HepG2 (cell line): ENCODE data around the gene ATIC. TPM values are rescaled to one million over a fixed set of nuclear protein-coding genes. Genes with fewer than 3 reads are reported as not detected.

Experiments
- ATAC-seq: fragments of 200-7000 bp; cut with Tn5 transposase; 3 replicates; pipeline ENCODE4 v1.9.1; 2020; ENCODE audit warnings: mild to moderate bottlenecking, moderate library complexity
- BruUV-seq: library from RNA; stranded (reverse); fragments of 400-500 nt; replicated peaks from 2 replicates; lab custom pipeline; 2021; lab: Mats Ljungman, UMichigan
- CTCF ChIA-PET: fragments of 300-600 bp; formaldehyde crosslinking; extraction: SDS; loops from one replicate; lab custom pipeline; 2021; ENCODE audit warnings: low total read pairs, inconsistent platforms, low intra/inter-chr PET ratio; lab: Yijun Ruan, JAX
- POLR2A ChIA-PET: fragments of 350-600 bp; sonication (Branson Sonifier 250); formaldehyde crosslinking; loops from one replicate; lab custom pipeline; 2020; ENCODE audit warnings: antibody characterized with exemption, inconsistent platforms; lab: Yijun Ruan, JAX
- DNase-seq: peaks from one replicate; pipeline ENCODE4 v3.0.0-alpha.2; 2015; ENCODE audit warnings: low spot score
- FAIRE-seq: peaks from 3 replicates; lab custom pipeline; 2011; peaks lifted over from hg19 to GRCh38; lab: Jason Lieb, UNC
- H2AFZ ChIP-seq: one replicate; pipeline ENCODE4 v1.6.1; 2011; ENCODE audit warnings: low read length, inconsistent platforms
- H3K27ac ChIP-seq: fragments of 300-600 bp; 3 replicates; pipeline ENCODE4 v1.8.0; 2011; ENCODE audit warnings: mixed run types, mild to moderate bottlenecking, mixed read lengths, low read length, inconsistent platforms; ENCODE audit not compliant: insufficient read depth; ENCODE audit errors: extremely low read length
- H3K27me3 ChIP-seq, 2 experiments: fragments of 200-600 bp in 1 of 2; 2 replicates in 1 of 2; 3 replicates in 1 of 2; pipeline versions ENCODE4 v1.6.0 to v1.8.0; 2011; ENCODE audit warnings: low read length in 2 of 2, mild to moderate bottlenecking in 2 of 2, moderate library complexity in 2 of 2, inconsistent platforms in 1 of 2; ENCODE audit not compliant: insufficient read depth in 2 of 2, control insufficient read depth in 1 of 2
- H3K36me3 ChIP-seq, 2 experiments: fragments of 200-600 bp in 1 of 2; replicated peaks in 1 of 2; 2 replicates in 1 of 2; 3 replicates in 1 of 2; pipeline versions ENCODE4 v1.5.1 to v1.8.0; 2011; ENCODE audit warnings: low read length in 2 of 2, inconsistent platforms in 1 of 2; ENCODE audit not compliant: insufficient read depth in 2 of 2, control insufficient read depth in 1 of 2
- H3K4me1 ChIP-seq: 2 replicates; pipeline ENCODE4 v1.5.1; 2012; ENCODE audit warnings: low read length, inconsistent platforms; ENCODE audit not compliant: insufficient read depth
- H3K4me2 ChIP-seq: 2 replicates; pipeline ENCODE4 v1.6.0; 2011; ENCODE audit warnings: low read depth, low read length, inconsistent platforms
- H3K4me3 ChIP-seq, 3 experiments: fragments of 200-600 bp in 1 of 3; sonication (generic), shearing (Covaris generic) in 1 of 3; replicated peaks in 1 of 3; 2 replicates each; pipeline ENCODE4 v1.5.1; 2011 to 2016; ENCODE audit warnings: low read length in 3 of 3, inconsistent platforms in 2 of 3, low read depth in 2 of 3, mild to moderate bottlenecking in 2 of 3, control low read depth in 1 of 3, mixed read lengths in 1 of 3; ENCODE audit not compliant: insufficient read depth in 1 of 3
- H3K79me2 ChIP-seq: one replicate; pipeline ENCODE4 v1.6.1; 2011; ENCODE audit warnings: low read length, inconsistent platforms; ENCODE audit not compliant: insufficient read depth
- H3K9ac ChIP-seq: 2 replicates; pipeline ENCODE4 v1.6.0; 2011; ENCODE audit warnings: mild to moderate bottlenecking, low read depth, low read length, inconsistent platforms; ENCODE audit not compliant: insufficient read depth
- H3K9me3 ChIP-seq: 2 replicates; pipeline ENCODE4 v1.5.1; 2012; ENCODE audit warnings: mild to moderate bottlenecking, low read length
- H4K20me1 ChIP-seq: 2 replicates; pipeline ENCODE4 v1.6.0; 2011; ENCODE audit warnings: inconsistent platforms, mild to moderate bottlenecking, low read length, moderate library complexity; ENCODE audit not compliant: insufficient read depth
- FOXO1 ChIP-seq: sonication (generic); formaldehyde crosslinking; IDR thresholded peaks from 2 replicates; pipeline ENCODE4 v1.4.0; 2020; ENCODE audit warnings: missing genetic modification reagents
- JUNB ChIP-seq: sonication (generic); formaldehyde crosslinking; IDR thresholded peaks from 2 replicates; pipeline ENCODE4 v1.8.0; 2022; ENCODE audit warnings: missing genetic modification reagents, mild to moderate bottlenecking, borderline replicate concordance
- KDM2A ChIP-seq: sonication (generic); formaldehyde crosslinking; IDR thresholded peaks from 2 replicates; pipeline ENCODE4 v1.4.0; 2020; ENCODE audit warnings: low read depth, missing genetic modification reagents, borderline replicate concordance
- POLR2A ChIP-seq, 2 experiments: IDR thresholded peaks; 2 replicates each; pipeline ENCODE4 v1.6.1; 2011; ENCODE audit warnings: low read depth in 2 of 2, low read length in 2 of 2, mild to moderate bottlenecking in 1 of 2, moderate library complexity in 1 of 2; ENCODE audit not compliant: insufficient read depth in 1 of 2
- POLR2AphosphoS2 ChIP-seq: IDR thresholded peaks from 2 replicates; pipeline ENCODE4 v1.6.1; 2011; ENCODE audit warnings: low read depth, low read length, improper control_type of control experiment
- RAD21 ChIP-seq: fragments of 450-650 bp; formaldehyde crosslinking; IDR thresholded peaks from 2 replicates; pipeline ENCODE4 v1.5.0; 2020; ENCODE audit warnings: mild to moderate bottlenecking
- RBM22 ChIP-seq: fragments of 200-400 bp; formaldehyde crosslinking; optimal IDR thresholded peaks from 2 replicates; pipeline ENCODE3; 2017; ENCODE audit warnings: mild to moderate bottlenecking, low read length, moderate library complexity
- WGBS: methylation state at CpG from one replicate; pipeline ENCODE4 v1.1.6; 2017; ENCODE audit warnings: low lambda C conversion rate; 5-methylcytosine and 5-hydroxymethylcytosine counted together
- in situ Hi-C: cut with HindIII; loops from 2 replicates; pipeline ENCODE4 v1.10.0; 2017; ENCODE audit warnings: low pct_unique_long_range_greater_than_20kb; ENCODE audit not compliant: extremely low pct_ligation_motif_present
- intact Hi-C: fragments of 100-400 bp; cut with micrococcal nuclease; formaldehyde crosslinking; loops from one replicate; pipeline ENCODE4 v1.10.0; 2022; ENCODE audit not compliant: unreplicated experiment
- polyA plus RNA-seq, 8 experiments: library from polyadenylated mRNA; depleted of rRNA in 3 of 8; stranded (reverse) in 7 of 8; unstranded in 1 of 8; fragments of >200 nt; fragmentation: Illumina TruSeq in 4 of 8; extraction: Trizol in 4 of 8; gene quantifications; 2 replicates each; pipeline versions ENCODE4 v1.2.1 to v1.2.3, GENCODE V29; 2011 to 2016; ENCODE audit warnings: low read depth in 4 of 8, missing spikeins in 1 of 8, mixed read lengths in 1 of 8; ENCODE audit not compliant: insufficient read depth in 1 of 8
- total RNA-seq, 5 experiments: library from RNA; depleted of rRNA; stranded (reverse); fragments of >200 nt; fragmentation: Illumina TruSeq; extraction: Trizol; gene quantifications; 2 replicates each; pipeline ENCODE4 v1.2.3, GENCODE V29; 2016; ENCODE audit warnings: low read depth in 1 of 5
- TF ChIP-seq, protein P1 (sequence below): IDR thresholded peaks from 2 replicates; pipeline ENCODE4 v1.6.1; 2016; ENCODE audit warnings: low read depth, missing genetic modification reagents, missing compliant biosample characterization

The ATIC gene
- total and polyA plus RNA-seq, 2 of the 13 experiments (the other 11 are each of a cell fraction or from before 2014, with no cell fraction given): 89.8 to 146 TPM

DNA sequence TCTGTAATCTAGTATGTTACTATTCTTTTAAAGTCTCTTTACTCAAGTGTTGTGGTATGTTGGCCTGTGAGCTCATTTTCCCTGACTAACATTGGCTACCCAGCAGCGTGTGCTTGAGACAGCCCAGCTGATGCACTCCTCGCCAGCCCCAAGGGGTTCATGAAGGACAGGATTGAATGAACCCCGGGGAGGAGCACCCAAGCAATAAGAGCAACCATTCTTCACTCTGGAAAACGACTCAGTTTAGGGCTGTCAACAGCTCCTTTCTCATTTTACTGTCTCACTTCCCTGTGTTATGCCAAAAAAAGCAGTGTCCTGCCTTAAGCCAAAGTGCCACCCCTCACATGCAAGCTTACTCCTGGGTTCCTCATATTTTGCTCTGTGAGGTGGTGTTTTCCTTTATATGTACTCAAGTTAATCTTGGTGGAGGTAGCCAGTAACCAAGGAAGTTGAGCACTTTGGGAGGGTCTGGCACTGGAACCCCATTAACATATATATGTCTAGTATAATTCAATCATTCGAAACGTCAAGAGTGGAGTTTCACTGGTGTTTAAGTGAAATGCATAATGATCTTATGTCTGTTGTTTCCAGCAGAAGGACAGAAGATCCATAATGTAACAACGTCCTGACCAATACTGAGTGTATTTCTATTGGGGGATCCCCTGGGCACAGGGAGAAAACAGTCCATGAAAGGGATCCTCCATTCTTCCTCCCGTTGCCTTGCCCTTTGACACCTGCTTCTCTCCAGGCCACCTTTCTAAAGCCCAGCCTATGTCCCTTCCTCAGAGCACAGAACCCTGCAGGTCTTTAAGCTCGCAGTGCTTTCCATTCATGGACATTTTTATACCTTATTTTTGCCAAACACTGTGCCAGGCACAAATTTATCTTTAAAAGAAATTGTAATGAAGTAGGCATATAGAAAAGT is 43.2 kb downstream of the ATIC start:
- DNase-seq (no peak), FAIRE-seq (no peak), ATAC-seq (peak; percentile 24)
- Histone ChIP-seq H3K79me2 (no peaks in the 10 kb centered on the region), H3K4me2 (no peak overlapping the region), H3K9ac (no peak overlapping the region), H4K20me1 (0 out of 2 replicates have a peak, but pooled peaks cover 4% of the 10 kb centered on the region), H3K27ac (no peak overlapping the region), H3K4me3 (no peak overlapping the region), H3K4me1 (no peaks in the 10 kb centered on the region), H3K9me3 (no peaks in the 10 kb centered on the region), H3K27me3 (no peaks in the 10 kb centered on the region), H3K36me3 (0 out of 5 replicates have a peak, but pooled peaks cover 0 to 2% of the 10 kb centered on the region in 2 experiments), H2AFZ (no peak overlapping the region)
- intact Hi-C loops (no loop called here), in situ Hi-C loops (loop anchor here (5.0 kb wide), 1 partner anchor 577 kb away; no protein-coding TSS in a partner anchor)
- ChIA-PET CTCF (no interaction called here), POLR2A (interaction anchor here (2.3 kb wide), 1 partner anchor 10 kb away, joined by 6 read pairs; no protein-coding TSS in a partner anchor)
- 86% methylated on average over 9 of the region's 9 CpGs for WGBS
- no TSS peak for BruUV-seq
- TF ChIP-seq JUNB (CRISPR knock-in tag) (no peak), RBM22 (no peak), RAD21 (CRISPR knock-in tag) (0 out of 2 replicates have a peak, but pooled peaks have one; percentile 6), POLR2AphosphoS2 (peak; percentile 27; the same call in 1 of the 2 replicates), KDM2A (no peak), POLR2A (IDR thresholded peaks at IDR 0.05; ENCODE audit: insufficient read depth in 1 of 2, low read depth in 2 of 2, low read length in 2 of 2) (peak in 1 of 2 experiments; percentile 43; a peak in 2 of 4 replicates), FOXO1 (no peak)
- TF ChIP-seq, protein P1, sequence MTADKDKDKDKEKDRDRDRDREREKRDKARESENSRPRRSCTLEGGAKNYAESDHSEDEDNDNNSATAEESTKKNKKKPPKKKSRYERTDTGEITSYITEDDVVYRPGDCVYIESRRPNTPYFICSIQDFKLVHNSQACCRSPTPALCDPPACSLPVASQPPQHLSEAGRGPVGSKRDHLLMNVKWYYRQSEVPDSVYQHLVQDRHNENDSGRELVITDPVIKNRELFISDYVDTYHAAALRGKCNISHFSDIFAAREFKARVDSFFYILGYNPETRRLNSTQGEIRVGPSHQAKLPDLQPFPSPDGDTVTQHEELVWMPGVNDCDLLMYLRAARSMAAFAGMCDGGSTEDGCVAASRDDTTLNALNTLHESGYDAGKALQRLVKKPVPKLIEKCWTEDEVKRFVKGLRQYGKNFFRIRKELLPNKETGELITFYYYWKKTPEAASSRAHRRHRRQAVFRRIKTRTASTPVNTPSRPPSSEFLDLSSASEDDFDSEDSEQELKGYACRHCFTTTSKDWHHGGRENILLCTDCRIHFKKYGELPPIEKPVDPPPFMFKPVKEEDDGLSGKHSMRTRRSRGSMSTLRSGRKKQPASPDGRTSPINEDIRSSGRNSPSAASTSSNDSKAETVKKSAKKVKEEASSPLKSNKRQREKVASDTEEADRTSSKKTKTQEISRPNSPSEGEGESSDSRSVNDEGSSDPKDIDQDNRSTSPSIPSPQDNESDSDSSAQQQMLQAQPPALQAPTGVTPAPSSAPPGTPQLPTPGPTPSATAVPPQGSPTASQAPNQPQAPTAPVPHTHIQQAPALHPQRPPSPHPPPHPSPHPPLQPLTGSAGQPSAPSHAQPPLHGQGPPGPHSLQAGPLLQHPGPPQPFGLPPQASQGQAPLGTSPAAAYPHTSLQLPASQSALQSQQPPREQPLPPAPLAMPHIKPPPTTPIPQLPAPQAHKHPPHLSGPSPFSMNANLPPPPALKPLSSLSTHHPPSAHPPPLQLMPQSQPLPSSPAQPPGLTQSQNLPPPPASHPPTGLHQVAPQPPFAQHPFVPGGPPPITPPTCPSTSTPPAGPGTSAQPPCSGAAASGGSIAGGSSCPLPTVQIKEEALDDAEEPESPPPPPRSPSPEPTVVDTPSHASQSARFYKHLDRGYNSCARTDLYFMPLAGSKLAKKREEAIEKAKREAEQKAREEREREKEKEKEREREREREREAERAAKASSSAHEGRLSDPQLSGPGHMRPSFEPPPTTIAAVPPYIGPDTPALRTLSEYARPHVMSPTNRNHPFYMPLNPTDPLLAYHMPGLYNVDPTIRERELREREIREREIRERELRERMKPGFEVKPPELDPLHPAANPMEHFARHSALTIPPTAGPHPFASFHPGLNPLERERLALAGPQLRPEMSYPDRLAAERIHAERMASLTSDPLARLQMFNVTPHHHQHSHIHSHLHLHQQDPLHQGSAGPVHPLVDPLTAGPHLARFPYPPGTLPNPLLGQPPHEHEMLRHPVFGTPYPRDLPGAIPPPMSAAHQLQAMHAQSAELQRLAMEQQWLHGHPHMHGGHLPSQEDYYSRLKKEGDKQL (CRISPR knock-in tag): no peak
